IMR-90 (cell line): ENCODE measurements around the gene SLC39A3. TPM values are rescaled to one million over a fixed set of nuclear protein-coding genes. Genes with fewer than 3 reads are reported as not detected.
A peak's percentile ranks its signal among the peaks of the same experiment; 100 is the strongest.

Source experiments
- ATAC-seq: fragments of 200-7000 bp; cut with Tn5 transposase; 2 replicates; pipeline ENCODE4 v1.9.1; 2020; ENCODE audit warnings: low read depth, mild to moderate bottlenecking, moderate library complexity
- BruUV-seq: library from RNA; stranded (reverse); fragments of 400-500 nt; replicated peaks from 2 replicates; lab custom pipeline; 2021; lab: Mats Ljungman, UMichigan
- CTCF ChIA-PET: fragments of 300-600 bp; formaldehyde crosslinking; extraction: SDS; loops from one replicate; lab custom pipeline; 2021; ENCODE audit warnings: antibody characterized with exemption; lab: Yijun Ruan, JAX
- POLR2A ChIA-PET: fragments of 300-600 bp; sonication (Branson Sonifier 250); formaldehyde crosslinking; loops from one replicate; lab custom pipeline; 2022; ENCODE audit warnings: antibody characterized with exemption; ENCODE audit not compliant: unreplicated experiment; lab: Charles Lee
- DNase-seq: peaks from one replicate; pipeline ENCODE4 v3.0.0; 2013
- H2AFZ ChIP-seq: replicated peaks from 2 replicates; pipeline ENCODE3; 2013; ENCODE audit warnings: low read length, mild to moderate bottlenecking; ENCODE audit not compliant: poor library complexity
- H2AK5ac ChIP-seq: 2 replicates; pipeline ENCODE4 v1.6.1; 2013; ENCODE audit warnings: low read depth, low read length, inconsistent platforms
- H2AK9ac ChIP-seq: replicated peaks from 2 replicates; pipeline ENCODE3; 2013; ENCODE audit warnings: mild to moderate bottlenecking, low read depth, low read length, moderate library complexity; ENCODE audit not compliant: poor library complexity
- H2BK120ac ChIP-seq: 2 replicates; pipeline ENCODE4 v1.6.1; 2013; ENCODE audit warnings: low read depth, low read length, inconsistent platforms
- H2BK15ac ChIP-seq: 3 replicates; pipeline ENCODE4 v1.6.1; 2013; ENCODE audit warnings: low read depth, low read length, inconsistent platforms
- H2BK20ac ChIP-seq: 2 replicates; pipeline ENCODE4 v1.6.1; 2013; ENCODE audit warnings: low read depth, mild to moderate bottlenecking, inconsistent platforms, low read length, moderate library complexity
- H2BK5ac ChIP-seq: 2 replicates; pipeline ENCODE4 v1.6.1; 2013; ENCODE audit warnings: mild to moderate bottlenecking, low read depth, low read length, inconsistent platforms; ENCODE audit not compliant: poor library complexity, severe bottlenecking
- H3K14ac ChIP-seq: replicated peaks from 2 replicates; pipeline ENCODE4 v1.6.1; 2013; ENCODE audit warnings: low read depth, low read length, inconsistent platforms
- H3K18ac ChIP-seq: 2 replicates; pipeline ENCODE4 v1.6.1; 2013; ENCODE audit warnings: low read depth, low read length, control low read depth
- H3K23ac ChIP-seq: 2 replicates; pipeline ENCODE4 v1.6.1; 2013; ENCODE audit warnings: low read depth, low read length, inconsistent platforms
- H3K27ac ChIP-seq: 2 replicates; pipeline ENCODE4 v1.5.1; 2013; ENCODE audit warnings: mild to moderate bottlenecking, control low read depth, low read length; ENCODE audit not compliant: insufficient read depth
- H3K27me3 ChIP-seq: 2 replicates; pipeline ENCODE4 v1.6.1; 2013; ENCODE audit warnings: low read length; ENCODE audit not compliant: control insufficient read depth, insufficient read depth
- H3K36me3 ChIP-seq: 2 replicates; pipeline ENCODE4 v1.6.1; 2013; ENCODE audit warnings: low read length, mixed read lengths; ENCODE audit not compliant: control insufficient read depth, insufficient read depth
- H3K4ac ChIP-seq: 2 replicates; pipeline ENCODE4 v1.6.1; 2013; ENCODE audit warnings: low read depth, low read length, inconsistent platforms
- H3K4me1 ChIP-seq: 2 replicates; pipeline ENCODE4 v1.6.1; 2013; ENCODE audit warnings: low read length, mixed read lengths; ENCODE audit not compliant: control insufficient read depth, insufficient read depth
- H3K4me2 ChIP-seq: 2 replicates; pipeline ENCODE4 v1.6.1; 2013; ENCODE audit warnings: low read depth, mild to moderate bottlenecking, control low read depth, low read length, moderate library complexity
- H3K4me3 ChIP-seq: 2 replicates; pipeline ENCODE4 v1.5.1; 2013; ENCODE audit warnings: low read depth, mild to moderate bottlenecking, control low read depth, low read length, moderate library complexity; ENCODE audit not compliant: insufficient read depth
- H3K56ac ChIP-seq: 2 replicates; pipeline ENCODE4 v1.6.1; 2013; ENCODE audit warnings: low read length, inconsistent platforms; ENCODE audit not compliant: insufficient read depth; ENCODE audit errors: extremely low read depth
- H3K79me1 ChIP-seq, 2 experiments: 2 replicates each; pipeline ENCODE4 v1.6.1; 2013; ENCODE audit warnings: low read length in 2 of 2, inconsistent platforms in 1 of 2, low read depth in 1 of 2
- H3K9ac ChIP-seq: 2 replicates; pipeline ENCODE4 v1.6.1; 2013; ENCODE audit warnings: low read depth, low read length, control low read depth
- H3K9me1 ChIP-seq: 2 replicates; pipeline ENCODE4 v1.6.1; 2013; ENCODE audit warnings: low read length, inconsistent platforms; ENCODE audit not compliant: insufficient read depth
- H3K9me3 ChIP-seq: 2 replicates; pipeline ENCODE4 v1.6.1; 2013; ENCODE audit warnings: low read length; ENCODE audit not compliant: control insufficient read depth, insufficient read depth
- H4K20me1 ChIP-seq: 2 replicates; pipeline ENCODE4 v1.6.1; 2013; ENCODE audit warnings: low read length, inconsistent platforms; ENCODE audit not compliant: insufficient read depth
- H4K5ac ChIP-seq: 2 replicates; pipeline ENCODE4 v1.6.1; 2013; ENCODE audit warnings: mild to moderate bottlenecking, low read depth, low read length, control low read depth
- H4K8ac ChIP-seq, 2 experiments: 2 replicates each; pipeline ENCODE4 v1.6.1; 2013; ENCODE audit warnings: low read depth in 2 of 2, low read length in 2 of 2, control low read depth in 1 of 2, inconsistent platforms in 1 of 2
- H4K91ac ChIP-seq: 2 replicates; pipeline ENCODE4 v1.6.1; 2013; ENCODE audit warnings: low read depth, low read length, inconsistent platforms; ENCODE audit not compliant: insufficient read depth
- CEBPB ChIP-seq: IDR thresholded peaks from 2 replicates; pipeline ENCODE4 v1.6.1; 2012; ENCODE audit warnings: low read depth, low read length, improper control_type of control experiment
- NFE2L2 ChIP-seq: fragments of 150-350 bp; IDR thresholded peaks from 2 replicates; pipeline ENCODE4 v1.6.1; 2016; ENCODE audit warnings: low read depth, mild to moderate bottlenecking, low read length
- WGBS, 2 experiments: methylation state at CpG; one replicate each; pipeline versions ENCODE4 v1.1.5 to v1.1.7; 2013; ENCODE audit warnings: missing lambda C conversion rate in 2 of 2; ENCODE audit not compliant: insufficient read length in 1 of 2; ENCODE audit errors: extremely low coverage in 2 of 2; 5-methylcytosine and 5-hydroxymethylcytosine counted together
- dilution Hi-C: fragments of 300-500 bp; cut with HindIII; formaldehyde crosslinking; loops from one replicate; pipeline ENCODE4 v1.14.3; 2018; ENCODE audit warnings: low sequenced_read_pairs; ENCODE audit not compliant: unreplicated experiment
- in situ Hi-C: fragments of 300-500 bp; cut with MboI; formaldehyde crosslinking; loops from 3 replicates; pipeline ENCODE4 v1.14.3; 2019; ENCODE audit warnings: low sequenced_read_pairs, inconsistent platforms, mixed read lengths
- intact Hi-C: fragments of 100-400 bp; cut with micrococcal nuclease; formaldehyde crosslinking; loops from 2 replicates; pipeline ENCODE4 v1.10.0; 2022
- polyA plus RNA-seq, 3 experiments: library from polyadenylated mRNA; depleted of rRNA; stranded (reverse); fragments of >200 nt; gene quantifications; 2 replicates each; pipeline ENCODE4 v1.2.3, GENCODE V29; 2012; ENCODE audit warnings: low replicate concordance in 1 of 3
- total RNA-seq: library from RNA; depleted of rRNA; stranded (reverse); fragments of >200 nt; gene quantifications from 2 replicates; pipeline ENCODE4 v1.2.3, GENCODE V29; 2012

SLC39A3 gene
- total and polyA plus RNA-seq, 2 of the 4 experiments (the other 2 are of a cell fraction) = 12.4 to 38.2 TPM

DNA sequence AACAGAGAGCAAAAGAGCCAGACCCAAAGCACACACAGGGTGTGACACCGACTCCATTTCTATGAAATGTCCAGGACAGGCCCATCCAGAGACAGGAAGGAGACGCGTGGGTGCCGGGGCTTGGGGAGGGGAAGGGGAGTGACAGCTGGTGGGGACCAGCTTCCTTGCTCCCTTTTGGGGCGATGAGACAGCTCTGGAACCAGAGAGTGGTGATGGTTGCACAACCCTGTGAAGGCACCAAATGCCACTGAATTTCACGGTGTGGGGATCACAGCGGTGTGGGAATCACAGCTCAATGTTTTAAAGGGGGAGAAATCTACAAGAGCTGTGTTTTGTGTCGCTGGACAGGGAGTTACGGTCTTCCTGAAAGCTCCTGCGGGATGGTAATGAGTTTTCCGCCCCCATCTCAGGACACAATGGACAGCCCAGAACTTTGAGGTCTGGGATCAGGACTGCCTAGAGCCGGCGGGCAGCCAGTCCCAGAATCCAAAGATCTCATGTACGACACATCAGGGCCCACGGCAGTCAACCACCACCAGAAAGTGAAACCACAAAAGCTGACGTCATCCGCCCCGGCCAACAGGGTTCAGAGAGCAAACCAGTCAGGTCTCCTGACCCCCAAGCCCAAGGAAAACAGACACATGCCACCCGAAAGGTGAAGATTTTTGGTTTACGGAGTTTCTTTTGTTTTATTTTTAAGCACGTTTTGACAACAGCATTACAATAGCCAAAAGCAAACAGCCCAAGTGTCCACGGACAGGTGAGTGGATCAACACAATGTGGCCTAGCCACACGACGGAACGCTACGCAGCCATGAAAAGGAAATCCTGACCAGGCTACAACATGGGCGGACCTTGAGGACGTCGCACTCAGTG lies 36.0 kb upstream of the SLC39A3 start:
- Histone ChIP-seq H3K56ac (no peak overlapping the region), H4K91ac (no peak overlapping the region), H3K4me2 (no peak overlapping the region), H3K23ac (no peak overlapping the region), H3K36me3 (peaks cover 6% of the 10 kb centered on the region), H3K4ac (no peak overlapping the region), H2BK20ac (no peak overlapping the region), H2BK120ac (no peak overlapping the region), H3K27ac (no peak overlapping the region), H3K9ac (no peak overlapping the region), H3K27me3 (no peaks in the 10 kb centered on the region), H3K4me1 (no peaks in the 10 kb centered on the region), H4K5ac (no peak overlapping the region), H3K9me1 (peaks cover 6% of the 10 kb centered on the region; the same call in 1 of the 2 replicates), H3K9me3 (no peaks in the 10 kb centered on the region), H4K20me1 (peaks cover 85% of the 10 kb centered on the region), H3K14ac (no peak overlapping the region), H2BK15ac (no peak overlapping the region), H3K18ac (no peak overlapping the region), H2AFZ (no peak overlapping the region), H2BK5ac (no peak overlapping the region), H2AK9ac (no peak overlapping the region), H4K8ac (no peak overlapping the region), H3K4me3 (no peak overlapping the region), H2AK5ac (no peak overlapping the region), H3K79me1 (peaks cover 0 to 72% of the 10 kb centered on the region in 2 experiments; a peak in 2 of 4 replicates)
- dilution Hi-C loops = no loop called here
- WGBS, 2 experiments = 96% methylated on average over 5 of the region's 29 CpGs; no CpG with 5 or more reads in 1 of the 2 experiments
- ChIA-PET CTCF (no interaction called here), POLR2A (no interaction called here)
- no TSS peak for BruUV-seq
- TF ChIP-seq NFE2L2 (no peak), CEBPB (peak; percentile 55)
- in situ Hi-C loops = no loop called here
- intact Hi-C loops = no loop called here
- ATAC-seq (no peak; the same call in 1 of the 2 replicates), DNase-seq (peak; percentile 35)
